DMS153 (cell line): ENCODE data around the gene PLS3.

Experiments used
- DNase-seq: peaks from one replicate; lab custom pipeline; 2025; lab: John Stamatoyannopoulos, UW

Gene PLS3

DNA sequence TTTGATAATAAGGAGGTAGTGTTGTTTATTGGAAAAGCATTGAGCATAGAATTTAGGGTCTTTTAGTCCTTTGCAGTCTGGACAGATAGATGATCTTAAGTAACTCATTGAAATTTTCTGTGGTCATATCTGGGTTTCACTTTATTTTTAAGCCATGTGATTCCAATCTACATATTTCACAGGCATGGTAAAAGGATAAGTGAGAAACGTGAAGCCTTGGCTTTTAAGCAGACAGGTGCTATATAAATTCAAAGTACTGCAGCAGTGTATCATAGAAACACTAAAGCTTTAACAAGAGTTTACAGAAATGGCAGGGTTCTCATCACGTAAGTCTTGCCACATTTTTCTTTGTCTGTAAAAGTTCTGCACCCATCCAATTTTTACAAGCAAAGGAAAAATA lies 4.9 kb downstream of the PLS3 start:
- DNase-seq: no peak

DNA sequence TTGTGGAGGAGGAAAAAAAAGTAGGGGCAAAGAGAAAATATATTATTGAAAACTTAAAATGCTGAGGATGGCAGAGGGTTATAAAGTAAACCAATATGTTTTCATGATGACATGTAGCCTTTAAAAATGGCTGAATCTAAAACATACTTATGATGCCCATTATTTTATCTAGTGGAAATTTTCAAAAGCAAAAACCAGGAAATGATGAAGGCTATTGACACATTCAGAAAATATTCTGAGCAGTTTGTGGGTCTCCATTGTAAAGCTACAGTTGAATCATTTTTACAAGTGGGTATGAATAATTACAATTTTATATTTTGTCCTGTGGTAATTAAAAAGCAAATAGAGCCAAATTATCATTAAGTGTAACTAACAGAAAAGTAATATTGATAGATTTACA lies 10.7 kb downstream of the PLS3 start:
- no peak for DNase-seq

DNA sequence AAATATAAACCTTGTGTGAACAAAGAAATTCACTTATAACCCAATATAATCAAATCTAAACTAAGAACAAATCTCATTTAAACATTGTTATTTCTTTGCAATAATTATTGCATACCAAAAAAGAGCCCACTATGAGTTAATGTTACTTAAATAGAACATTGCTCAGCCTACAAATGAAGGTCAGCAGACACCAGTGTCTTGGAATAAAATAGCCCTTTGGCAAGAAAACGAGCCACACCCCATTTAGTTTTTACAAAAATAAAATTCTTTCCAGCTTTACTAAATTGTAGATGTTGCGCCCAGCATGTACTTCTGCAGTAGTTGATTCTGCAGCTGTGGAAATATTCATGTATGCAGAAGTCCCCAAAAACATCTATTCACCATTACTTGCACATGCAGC lies 12.2 kb downstream of the PLS3 start:
- DNase-seq: no peak

DNA sequence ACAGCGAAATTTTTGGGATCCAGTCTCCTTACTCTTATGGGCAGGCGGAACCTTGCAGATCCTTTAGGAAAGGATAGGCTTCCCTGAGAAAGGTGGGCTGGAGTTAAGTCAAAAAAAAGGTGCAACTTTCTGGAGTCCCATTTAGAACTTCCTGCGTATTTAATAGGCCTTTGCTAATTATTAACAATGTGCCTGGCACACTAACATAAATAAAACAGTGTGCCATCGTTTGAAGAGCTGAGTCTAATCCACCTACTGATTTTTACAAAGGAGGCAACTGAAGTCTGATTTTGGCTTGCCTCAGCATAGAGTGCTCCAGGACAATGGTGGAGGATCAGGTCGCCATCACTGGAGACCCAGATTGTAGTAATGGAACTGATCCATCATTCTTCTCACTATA lies 15.7 kb downstream of the PLS3 start:
- DNase-seq: no peak

DNA sequence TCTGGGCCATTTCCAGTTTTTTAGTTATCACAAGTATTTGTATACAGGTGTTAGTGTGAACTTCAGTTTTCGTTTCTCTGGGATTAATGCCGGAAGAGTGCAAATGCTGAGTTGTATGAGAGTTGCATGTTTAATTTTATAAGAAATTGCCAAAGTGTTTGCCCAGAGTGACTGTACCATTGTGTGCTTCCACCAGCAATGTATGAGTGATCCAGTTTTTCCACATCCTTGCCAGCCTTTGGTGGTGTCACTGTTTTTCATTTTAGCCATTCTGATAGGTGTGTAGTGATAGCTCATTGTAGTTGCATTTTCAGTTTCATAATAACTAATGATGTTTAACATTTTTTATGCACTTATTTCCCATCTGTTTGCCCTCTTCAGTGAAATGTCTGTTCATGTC lies 18.4 kb downstream of the PLS3 start:
- DNase-seq: no peak

DNA sequence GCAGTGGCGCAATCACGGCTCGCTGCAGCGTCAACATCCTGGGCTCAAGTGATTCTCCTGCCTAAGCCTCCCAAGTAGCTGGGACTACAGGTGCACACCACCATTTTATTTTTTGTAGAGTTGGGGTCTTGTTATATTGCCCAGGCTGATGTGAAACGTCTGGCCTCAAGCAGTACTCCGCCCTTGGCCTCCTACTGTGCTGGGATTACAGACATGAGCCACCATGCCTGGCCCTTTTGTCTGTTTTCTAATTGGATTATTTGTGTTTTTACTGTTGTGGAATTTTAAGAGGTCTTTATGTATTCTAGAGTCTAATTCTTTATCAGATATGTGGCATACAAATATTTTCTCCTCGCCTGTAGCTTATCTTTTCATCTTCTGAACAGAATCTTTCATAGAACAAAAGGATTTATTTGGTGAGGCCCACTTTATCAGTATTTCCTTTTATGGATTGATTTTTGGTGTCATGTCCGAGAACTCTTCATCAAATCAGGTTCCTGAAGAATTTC lies 18.9 kb downstream of the PLS3 start:
- no peak for DNase-seq

GRCh38 chrX:115581759-115582615 lies 21.0 kb downstream of the PLS3 start:
- DNase-seq: no peak

DNA sequence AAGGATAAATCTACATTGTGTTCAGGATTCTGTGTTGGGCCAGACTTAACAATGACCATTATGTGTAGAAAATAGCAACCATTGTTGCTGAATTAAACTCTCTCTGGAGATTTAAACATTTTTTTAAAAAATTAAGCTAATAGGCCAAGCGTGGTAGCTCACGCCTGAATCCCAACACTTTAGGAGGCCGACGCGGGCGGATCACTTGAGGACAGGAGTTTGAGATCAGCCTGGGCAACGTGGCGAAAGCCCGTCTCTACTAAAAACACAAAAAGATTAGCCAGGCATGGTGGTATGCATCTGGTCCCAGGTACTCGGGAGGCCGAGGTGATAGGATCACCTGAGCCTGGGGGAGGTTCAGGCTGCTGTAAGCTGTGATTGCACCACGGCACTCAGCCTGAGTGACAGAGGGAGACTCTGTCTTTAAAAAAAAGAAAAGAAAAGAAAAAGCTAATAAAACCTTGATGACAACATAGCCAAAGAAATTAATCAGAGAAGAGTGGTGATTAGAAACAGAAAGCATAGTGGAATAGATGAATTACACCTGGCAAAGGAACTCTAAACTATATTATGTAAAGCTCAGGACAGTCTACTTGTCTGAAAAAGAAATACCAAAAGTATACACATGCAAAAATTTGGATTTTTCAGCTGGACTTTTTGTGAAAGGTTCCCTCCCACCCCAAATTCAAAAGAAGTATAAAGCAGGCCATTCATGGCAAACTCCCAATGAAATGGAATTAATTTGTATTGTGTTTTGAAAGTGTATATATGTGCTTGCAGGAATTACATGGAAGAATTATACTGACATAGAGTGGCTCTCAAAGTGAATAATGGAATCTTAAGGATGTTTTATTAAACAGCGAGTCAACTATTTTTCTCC lies 21.9 kb downstream of the PLS3 start:
- no peak for DNase-seq

DNA sequence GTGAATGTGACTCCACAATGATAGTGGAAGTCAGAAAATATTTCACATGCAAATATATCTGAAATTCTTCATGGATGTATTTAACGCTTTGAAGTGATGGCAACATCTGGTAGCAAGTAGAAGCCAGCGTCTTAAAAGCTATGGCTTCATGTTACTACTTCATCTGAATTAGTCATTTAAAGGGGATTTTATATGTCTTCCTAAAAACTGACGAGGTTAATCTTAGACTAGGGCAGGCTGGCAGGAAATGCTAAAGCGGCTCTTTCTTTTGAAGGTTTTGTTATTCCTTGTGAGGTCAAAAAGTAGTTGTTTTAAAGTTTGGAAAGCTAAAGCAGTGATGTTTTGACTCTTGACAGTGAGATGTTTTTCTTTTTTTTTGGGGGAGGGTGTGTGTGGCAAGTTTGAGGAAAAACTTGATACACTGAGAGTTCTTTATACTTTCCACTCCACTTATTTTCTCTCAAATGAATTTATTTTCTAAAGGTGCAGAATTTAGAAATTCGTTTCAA lies 22.6 kb downstream of the PLS3 start:
- no peak for DNase-seq

GRCh38 chrX:115584696-115585095 lies 23.7 kb downstream of the PLS3 start:
- no peak for DNase-seq

DNA sequence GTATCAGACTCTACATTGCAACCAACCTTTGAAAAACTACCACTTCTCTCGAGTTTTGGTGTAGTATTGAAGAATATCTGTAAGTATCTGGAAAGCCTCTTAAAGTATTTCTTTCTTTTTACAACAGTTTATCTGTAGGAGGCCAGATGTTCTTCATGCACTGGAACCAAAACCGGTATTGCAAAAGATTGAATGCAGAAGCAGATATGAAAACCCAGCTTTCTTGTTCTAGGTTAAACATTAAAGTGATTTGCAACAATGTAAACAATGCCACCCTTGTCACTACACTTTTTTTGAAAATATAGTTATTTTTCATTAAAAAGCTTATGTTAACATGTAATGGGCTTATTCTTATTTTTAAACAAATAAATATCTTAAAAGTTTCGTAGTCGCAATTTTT lies 27.2 kb downstream of the PLS3 start:
- DNase-seq: no peak

DNA sequence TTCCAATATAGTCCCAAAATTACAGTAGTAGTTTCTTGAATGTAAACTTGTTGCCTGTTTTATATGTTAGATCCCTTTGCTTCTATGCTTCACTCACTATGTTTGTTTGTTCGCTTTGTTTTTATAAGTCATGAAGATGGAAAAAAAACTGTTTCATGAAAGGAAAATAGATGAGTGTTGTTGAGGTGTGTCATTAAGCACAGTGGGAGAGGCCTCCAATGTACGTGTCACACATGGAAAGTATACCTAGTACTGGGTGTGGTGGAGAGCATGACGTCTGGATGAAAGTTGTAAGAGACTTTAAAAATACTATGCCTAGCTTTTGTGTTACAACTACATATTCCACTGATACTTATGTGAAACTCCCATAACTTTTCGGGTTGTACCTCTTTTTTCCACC lies 28.4 kb downstream of the PLS3 start:
- DNase-seq: no peak

GRCh38 chrX:115591420-115591819 lies 30.4 kb downstream of the PLS3 start:
- no peak for DNase-seq

- no peak for DNase-seq
Observed at GRCh38 chrX:115591856-115592842, 31.2 kb downstream of the PLS3 start.

GRCh38 chrX:115592997-115593734 lies 32.2 kb downstream of the PLS3 start:
- no peak for DNase-seq

DNA sequence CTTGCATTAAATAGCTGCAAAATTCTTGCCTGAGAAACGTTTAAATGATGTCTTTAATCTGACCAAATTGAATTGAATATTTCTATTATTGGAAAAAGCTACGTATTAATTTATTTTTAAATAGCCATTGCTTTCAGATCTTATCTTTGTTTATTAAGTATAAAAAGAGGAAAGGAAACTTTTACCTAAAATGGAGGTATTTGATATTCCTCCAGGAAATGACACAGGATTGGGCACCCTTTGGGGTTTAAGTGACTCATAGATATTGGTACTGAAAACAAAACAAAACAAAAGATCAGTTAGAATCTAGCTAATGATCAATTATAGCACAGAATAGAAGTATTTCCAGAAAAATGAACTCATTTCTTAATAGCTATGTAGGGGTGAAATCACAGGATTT lies 34.1 kb downstream of the PLS3 start:
- DNase-seq: no peak

- DNase-seq: no peak
Observed at GRCh38 chrX:115598556-115598955, 37.6 kb downstream of the PLS3 start.

DNA sequence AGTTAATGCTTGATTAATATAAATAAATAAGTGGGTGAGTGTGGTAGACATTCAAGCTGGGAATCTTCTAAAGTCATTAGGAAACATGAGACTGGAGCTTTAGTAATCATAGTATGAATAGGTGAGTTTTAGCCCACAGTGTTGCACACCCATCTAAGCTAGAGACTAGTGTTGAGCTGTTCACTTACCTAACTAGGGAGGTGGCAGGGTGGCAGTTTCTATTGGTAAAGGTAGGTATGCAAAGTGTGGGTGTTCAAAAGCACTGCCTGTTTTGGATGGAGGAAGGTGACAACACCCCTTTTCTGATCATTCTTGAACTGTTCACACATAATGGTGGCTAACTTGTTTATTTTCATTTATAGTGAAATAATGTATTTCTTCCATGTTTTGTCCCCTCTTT lies 41.3 kb downstream of the PLS3 start:
- no peak for DNase-seq

DNA sequence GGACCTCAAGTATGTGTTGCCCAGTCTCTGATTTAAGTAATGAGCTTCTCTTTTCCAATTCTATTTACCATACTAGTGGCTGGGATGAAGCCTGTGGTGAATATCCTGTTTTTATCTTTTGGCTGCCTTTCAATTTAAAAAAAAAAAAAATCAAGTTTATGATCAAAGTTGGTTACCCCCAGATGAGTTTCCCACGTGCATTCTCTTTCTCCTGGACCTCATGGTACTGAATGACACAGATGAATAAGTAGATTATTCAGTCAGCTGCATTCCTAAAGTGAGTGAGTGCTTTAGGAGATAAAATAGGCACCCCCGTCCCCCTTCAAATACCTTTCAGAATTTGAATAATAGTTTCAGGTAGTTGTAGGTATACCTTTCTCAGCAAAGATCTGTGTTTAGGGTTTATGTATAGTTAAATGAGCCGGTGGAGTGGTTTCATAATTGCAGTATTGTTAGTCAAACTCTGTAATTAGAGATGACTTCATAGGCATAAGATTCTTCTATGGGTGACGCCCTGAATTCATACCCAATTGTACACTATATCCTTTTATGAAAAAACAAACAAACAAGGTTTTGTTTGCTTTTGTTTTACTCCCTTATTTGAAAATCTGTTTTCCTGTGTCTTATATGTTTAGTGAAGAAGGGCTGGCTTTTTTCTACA lies 41.9 kb downstream of the PLS3 start:
- no peak for DNase-seq

DNA sequence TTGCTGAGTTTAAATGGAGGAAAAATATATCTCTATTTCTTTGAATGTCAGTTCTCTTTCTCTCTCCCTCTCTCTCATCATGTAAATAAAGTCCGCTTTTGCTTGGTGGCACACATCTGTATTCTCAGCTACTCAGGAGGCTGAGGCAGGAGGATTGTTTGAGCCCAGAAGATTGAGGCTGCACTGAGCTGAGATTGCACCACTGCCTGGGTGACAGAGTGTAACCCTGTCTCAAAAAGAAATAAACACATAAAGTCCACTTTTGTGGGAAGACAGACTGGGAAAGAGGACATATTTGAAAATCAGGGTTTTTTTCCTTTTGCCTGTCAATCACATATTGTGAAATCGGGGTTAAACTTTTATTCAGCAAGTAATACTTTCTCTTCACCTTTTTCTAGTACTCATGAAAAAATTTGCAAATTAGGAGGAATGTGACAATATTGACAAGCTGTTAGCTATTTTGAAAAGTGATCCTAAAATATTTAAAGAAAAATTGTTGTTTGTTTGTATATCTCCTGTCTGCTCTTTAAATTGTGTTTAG lies 42.6 kb downstream of the PLS3 start:
- no peak for DNase-seq
